Coronary artery (tissue), 2 donors: ENCODE data around the gene DISP1.

Experiments
- DNase-seq: peaks from one replicate; pipeline ENCODE4 v3.0.0-alpha.2; 2017; ENCODE audit warnings: low spot score
- H3K27ac ChIP-seq, 2 donors: fragments of 200-600 bp; sonication (generic); one replicate each; pipeline ENCODE4 v1.5.1; 2016 to 2019
- H3K4me3 ChIP-seq: fragments of 200-600 bp; sonication (generic); 2 replicates; pipeline ENCODE4 v1.5.1; 2016; ENCODE audit warnings: mild to moderate bottlenecking, moderate library complexity
- TF ChIP-seq, protein P1 (sequence below): fragments of 200-600 bp; sonication (generic); IDR thresholded peaks from one replicate; pipeline ENCODE4 v1.5.1; 2019; ENCODE audit warnings: antibody characterized with exemption

Gene DISP1

GRCh38 chr1:222785529-222785928, 29.3 kb upstream of the DISP1 start:
- no peak for DNase-seq
- Histone ChIP-seq H3K27ac (no peak overlapping the region), H3K4me3 (no peak overlapping the region)
- TF ChIP-seq, protein P1, sequence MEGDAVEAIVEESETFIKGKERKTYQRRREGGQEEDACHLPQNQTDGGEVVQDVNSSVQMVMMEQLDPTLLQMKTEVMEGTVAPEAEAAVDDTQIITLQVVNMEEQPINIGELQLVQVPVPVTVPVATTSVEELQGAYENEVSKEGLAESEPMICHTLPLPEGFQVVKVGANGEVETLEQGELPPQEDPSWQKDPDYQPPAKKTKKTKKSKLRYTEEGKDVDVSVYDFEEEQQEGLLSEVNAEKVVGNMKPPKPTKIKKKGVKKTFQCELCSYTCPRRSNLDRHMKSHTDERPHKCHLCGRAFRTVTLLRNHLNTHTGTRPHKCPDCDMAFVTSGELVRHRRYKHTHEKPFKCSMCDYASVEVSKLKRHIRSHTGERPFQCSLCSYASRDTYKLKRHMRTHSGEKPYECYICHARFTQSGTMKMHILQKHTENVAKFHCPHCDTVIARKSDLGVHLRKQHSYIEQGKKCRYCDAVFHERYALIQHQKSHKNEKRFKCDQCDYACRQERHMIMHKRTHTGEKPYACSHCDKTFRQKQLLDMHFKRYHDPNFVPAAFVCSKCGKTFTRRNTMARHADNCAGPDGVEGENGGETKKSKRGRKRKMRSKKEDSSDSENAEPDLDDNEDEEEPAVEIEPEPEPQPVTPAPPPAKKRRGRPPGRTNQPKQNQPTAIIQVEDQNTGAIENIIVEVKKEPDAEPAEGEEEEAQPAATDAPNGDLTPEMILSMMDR, result no peak

DNA sequence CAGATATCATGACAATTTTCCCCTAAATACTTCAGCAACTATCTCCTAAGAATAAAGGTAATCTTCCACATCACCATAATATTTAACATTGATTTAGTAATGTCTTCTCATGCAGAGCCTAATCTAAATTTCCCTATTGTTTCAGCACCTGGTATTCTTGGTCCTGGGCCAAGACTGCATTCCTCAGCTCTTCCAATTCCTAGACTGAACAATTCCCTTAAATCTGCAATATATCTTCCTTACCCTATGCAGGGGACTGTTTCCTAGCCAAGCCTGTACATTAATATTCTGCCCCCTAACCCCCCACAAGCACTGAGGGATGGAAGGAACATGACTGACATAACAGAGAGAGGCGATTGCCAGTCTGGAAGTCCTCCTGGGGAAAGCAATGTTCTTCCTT, 28.7 kb upstream of the DISP1 start:
- DNase-seq, result no peak

DNA sequence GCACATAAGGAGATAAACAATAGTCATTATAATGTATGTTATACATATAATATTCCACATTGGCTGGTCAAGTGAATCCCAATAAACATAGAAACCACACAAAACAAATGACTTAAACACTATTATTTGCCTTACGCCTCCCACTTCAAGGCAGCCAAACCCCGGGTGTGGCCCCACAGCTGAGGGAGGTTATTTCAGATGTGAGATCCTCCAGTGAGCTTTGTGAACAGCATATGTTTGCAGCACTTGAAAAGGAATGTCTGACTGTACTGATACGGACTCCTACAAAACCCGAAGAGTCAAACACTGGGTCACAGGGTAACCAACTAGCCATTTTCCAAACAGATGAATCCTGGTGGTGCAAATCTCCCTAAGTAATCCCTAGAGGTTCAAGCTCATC, 27.1 kb upstream of the DISP1 start:
- TF ChIP-seq, protein P1, result no peak
- Histone ChIP-seq H3K4me3 (no peak overlapping the region), H3K27ac (no peak overlapping the region)
- no peak for DNase-seq

More for the DNA sequence above, 28.7 kb upstream of the DISP1 start:
- Histone ChIP-seq H3K4me3 (no peak overlapping the region), H3K27ac (no peak overlapping the region)
- TF ChIP-seq, protein P1, result no peak

- Histone ChIP-seq H3K4me3 (no peak overlapping the region), H3K27ac (no peak overlapping the region)
- no peak for DNase-seq
- TF ChIP-seq, protein P1, result no peak
These were observed 26.3 kb upstream of the DISP1 start for GRCh38 chr1:222788402-222789156.

DNA sequence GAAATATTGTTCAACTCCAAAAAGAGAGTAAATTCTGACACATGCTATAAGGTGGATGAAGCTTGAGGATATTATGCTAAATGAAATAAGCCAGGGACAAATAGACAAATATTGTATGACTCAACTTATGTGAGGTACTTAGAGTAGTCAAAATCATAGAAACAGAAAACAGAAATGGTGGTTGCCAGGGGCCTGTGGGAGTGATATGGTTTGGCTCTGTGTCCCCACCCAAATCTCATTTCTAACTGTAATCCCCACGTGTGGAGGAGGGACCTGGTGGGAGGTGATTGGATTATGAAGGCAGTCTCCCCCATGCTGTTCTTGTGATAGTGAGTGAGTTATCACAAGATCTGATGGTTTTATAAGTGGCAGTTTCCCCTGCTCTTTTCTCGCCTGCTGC, 24.7 kb upstream of the DISP1 start:
- no peak for DNase-seq
- H3K27ac ChIP-seq, result no peak overlapping the region
- H3K4me3 ChIP-seq, result no peak overlapping the region
- TF ChIP-seq, protein P1, result no peak

DNA sequence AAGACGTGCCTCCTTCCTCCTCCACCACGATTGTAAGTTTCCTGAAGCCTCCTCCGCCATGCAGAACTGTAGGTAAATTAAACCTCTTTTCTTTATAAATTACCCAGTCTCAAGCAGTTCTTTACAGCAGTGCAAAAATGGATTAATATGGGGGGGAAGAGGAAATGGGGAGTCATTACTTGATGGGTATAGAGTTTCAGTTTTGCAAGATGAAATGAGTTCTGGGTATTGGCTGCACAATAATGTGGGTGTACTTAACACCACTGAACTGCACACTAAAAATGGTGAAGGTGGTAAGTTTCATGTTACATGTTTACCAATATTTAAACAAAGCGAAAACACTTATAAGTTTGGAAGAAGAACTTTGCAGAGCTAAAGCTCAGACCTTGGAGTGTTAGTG, 24.3 kb upstream of the DISP1 start:
- TF ChIP-seq, protein P1, result no peak
- Histone ChIP-seq H3K27ac (no peak overlapping the region), H3K4me3 (no peak overlapping the region)
- no peak for DNase-seq

DNA sequence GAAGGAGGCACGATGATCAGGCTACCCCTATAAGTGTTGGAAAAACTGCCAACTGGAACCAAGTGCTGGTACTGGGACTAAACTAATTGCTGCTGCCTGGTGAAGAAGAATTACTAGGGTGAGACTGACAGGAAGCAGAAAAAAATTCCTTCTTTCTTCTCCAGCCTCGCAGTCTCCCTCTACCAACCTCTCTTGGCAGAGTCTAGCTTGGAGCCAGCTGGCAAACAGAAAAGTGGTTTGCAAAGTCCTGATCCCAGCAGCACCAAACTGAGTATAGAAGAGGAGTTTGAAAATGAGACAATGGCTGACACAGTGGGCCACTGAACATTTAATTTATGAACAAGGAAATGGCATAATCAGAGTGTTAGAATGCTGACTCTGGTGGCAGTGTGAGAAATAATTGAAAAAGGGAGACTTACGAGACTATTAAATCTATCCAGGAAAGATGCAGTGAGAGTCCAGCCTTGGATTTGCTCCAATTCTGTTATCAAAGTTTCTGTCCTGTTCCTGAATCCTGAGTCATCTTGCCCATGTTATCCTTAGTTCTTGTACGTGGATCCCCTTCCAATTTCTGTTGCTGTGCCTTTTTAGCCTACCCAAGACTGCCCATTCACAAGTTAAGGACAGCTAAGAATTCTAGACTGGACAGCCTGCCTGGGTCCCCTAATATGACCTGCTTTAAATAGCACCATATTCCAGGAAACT, 23.7 kb upstream of the DISP1 start:
- TF ChIP-seq, protein P1, result no peak
- H3K4me3 ChIP-seq, result no peak overlapping the region
- no peak for DNase-seq
- H3K27ac ChIP-seq, result no peak overlapping the region
